ENCODE measurements around the gene PAM.

PAM gene

GRCh38 chr5:102799017-102799416, 43.9 kb downstream of the PAM start:
- no peak for TF ChIP-seq CTCF (IDR thresholded peaks at IDR 0.05; ENCODE audit: borderline replicate concordance, control extremely low read depth, extremely low read depth, insufficient read depth, missing control alignments)
- DNase-seq (ENCODE audit: low spot score) = no peak
- in situ Hi-C loops (cut with MboI; ENCODE audit: low sequenced_read_pairs, unreplicated experiment) = loop anchor here (25.0 kb wide), 1 partner anchor 313 kb away; the partner anchor contains the start of genes GIN1 and PPIP5K2

- DNase-seq (ENCODE audit: low spot score) = no peak
- no peak for TF ChIP-seq CTCF (IDR thresholded peaks at IDR 0.05; ENCODE audit: borderline replicate concordance, control extremely low read depth, extremely low read depth, insufficient read depth, missing control alignments)
- in situ Hi-C loops (cut with MboI; ENCODE audit: low sequenced_read_pairs, unreplicated experiment) = no loop called here
These were observed 45.3 kb downstream of the PAM start for GRCh38 chr5:102800427-102800826.

GRCh38 chr5:102801371-102801770, 46.3 kb downstream of the PAM start:
- TF ChIP-seq CTCF (IDR thresholded peaks at IDR 0.05; ENCODE audit: borderline replicate concordance, control extremely low read depth, extremely low read depth, insufficient read depth, missing control alignments) = no peak
- in situ Hi-C loops (cut with MboI; ENCODE audit: low sequenced_read_pairs, unreplicated experiment) = no loop called here
- DNase-seq (ENCODE audit: low spot score) = peak; percentile 13

GRCh38 chr5:102802708-102803458, 47.8 kb downstream of the PAM start:
- TF ChIP-seq CTCF (IDR thresholded peaks at IDR 0.05; ENCODE audit: borderline replicate concordance, control extremely low read depth, extremely low read depth, insufficient read depth, missing control alignments) = no peak
- in situ Hi-C loops (cut with MboI; ENCODE audit: low sequenced_read_pairs, unreplicated experiment) = no loop called here
- DNase-seq (ENCODE audit: low spot score) = no peak

- no peak for DNase-seq (ENCODE audit: low spot score)
- TF ChIP-seq CTCF (IDR thresholded peaks at IDR 0.05; ENCODE audit: borderline replicate concordance, control extremely low read depth, extremely low read depth, insufficient read depth, missing control alignments) = no peak
- in situ Hi-C loops (cut with MboI; ENCODE audit: low sequenced_read_pairs, unreplicated experiment) = no loop called here
These were observed 52.9 kb downstream of the PAM start for GRCh38 chr5:102807878-102808502.

- no peak for TF ChIP-seq CTCF (IDR thresholded peaks at IDR 0.05; ENCODE audit: borderline replicate concordance, control extremely low read depth, extremely low read depth, insufficient read depth, missing control alignments)
- in situ Hi-C loops (cut with MboI; ENCODE audit: low sequenced_read_pairs, unreplicated experiment) = no loop called here
- DNase-seq (ENCODE audit: low spot score) = no peak
These were observed 53.9 kb downstream of the PAM start for GRCh38 chr5:102809033-102809432.

All from GM13976 (cell line).